ENCODE data around the gene ERI3.

The ERI3 gene

DNA sequence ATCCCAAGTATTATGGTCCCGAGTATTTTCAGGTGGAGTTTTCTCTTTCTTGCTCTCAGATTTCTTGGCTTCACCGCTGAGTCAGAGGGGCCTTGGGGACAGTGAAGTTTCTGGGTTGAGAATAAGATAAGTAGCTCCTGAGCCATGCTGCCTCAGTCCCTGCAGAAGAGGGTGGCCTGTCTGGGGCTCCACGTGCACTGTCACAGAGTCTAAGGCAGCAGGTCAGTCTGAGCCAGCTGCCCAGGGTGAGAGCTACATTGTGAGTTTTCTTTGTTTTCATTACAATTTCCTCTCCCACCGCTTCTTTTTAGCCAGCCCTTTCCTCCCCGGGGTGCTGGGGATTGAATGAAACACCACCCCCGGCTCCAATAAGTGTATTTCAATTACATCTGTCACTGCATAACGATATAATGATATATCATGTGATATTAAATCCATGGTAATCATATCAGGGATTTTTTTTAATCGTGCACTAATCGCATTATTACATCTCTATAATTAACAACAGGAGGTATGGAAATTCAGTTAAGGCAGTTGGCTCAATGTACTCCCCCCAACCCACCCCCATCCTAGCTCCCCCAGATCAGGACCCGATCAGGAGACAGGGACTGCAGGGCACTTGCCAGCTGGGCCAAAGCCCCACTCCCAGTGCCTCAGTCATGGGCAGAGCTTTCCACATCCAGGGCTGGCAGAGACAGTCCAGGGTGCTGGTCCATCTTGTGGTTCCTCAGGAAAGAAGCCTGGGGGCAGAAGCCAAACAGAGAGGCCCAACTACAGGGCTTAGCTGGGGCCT lies 98.1 kb downstream of the ERI3 start:
- no peaks in the 10 kb centered on the region for H3K27me3 Mint-ChIP-seq (ENCODE audit: low read depth)
- H3K36me3 Mint-ChIP-seq (ENCODE audit: low read depth) = peaks cover 16% of the 10 kb centered on the region
- no peaks in the 10 kb centered on the region for H3K9me3 Mint-ChIP-seq
- no peak overlapping the region for H3K4me3 Mint-ChIP-seq
- H3K4me1 Mint-ChIP-seq = peaks cover 11% of the 10 kb centered on the region
- H3K27ac Mint-ChIP-seq = no peak overlapping the region
- TF ChIP-seq, protein P1, sequence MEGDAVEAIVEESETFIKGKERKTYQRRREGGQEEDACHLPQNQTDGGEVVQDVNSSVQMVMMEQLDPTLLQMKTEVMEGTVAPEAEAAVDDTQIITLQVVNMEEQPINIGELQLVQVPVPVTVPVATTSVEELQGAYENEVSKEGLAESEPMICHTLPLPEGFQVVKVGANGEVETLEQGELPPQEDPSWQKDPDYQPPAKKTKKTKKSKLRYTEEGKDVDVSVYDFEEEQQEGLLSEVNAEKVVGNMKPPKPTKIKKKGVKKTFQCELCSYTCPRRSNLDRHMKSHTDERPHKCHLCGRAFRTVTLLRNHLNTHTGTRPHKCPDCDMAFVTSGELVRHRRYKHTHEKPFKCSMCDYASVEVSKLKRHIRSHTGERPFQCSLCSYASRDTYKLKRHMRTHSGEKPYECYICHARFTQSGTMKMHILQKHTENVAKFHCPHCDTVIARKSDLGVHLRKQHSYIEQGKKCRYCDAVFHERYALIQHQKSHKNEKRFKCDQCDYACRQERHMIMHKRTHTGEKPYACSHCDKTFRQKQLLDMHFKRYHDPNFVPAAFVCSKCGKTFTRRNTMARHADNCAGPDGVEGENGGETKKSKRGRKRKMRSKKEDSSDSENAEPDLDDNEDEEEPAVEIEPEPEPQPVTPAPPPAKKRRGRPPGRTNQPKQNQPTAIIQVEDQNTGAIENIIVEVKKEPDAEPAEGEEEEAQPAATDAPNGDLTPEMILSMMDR (IDR thresholded peaks at IDR 0.05; ENCODE audit: unreplicated experiment in 3 of 3) = no peak

DNA sequence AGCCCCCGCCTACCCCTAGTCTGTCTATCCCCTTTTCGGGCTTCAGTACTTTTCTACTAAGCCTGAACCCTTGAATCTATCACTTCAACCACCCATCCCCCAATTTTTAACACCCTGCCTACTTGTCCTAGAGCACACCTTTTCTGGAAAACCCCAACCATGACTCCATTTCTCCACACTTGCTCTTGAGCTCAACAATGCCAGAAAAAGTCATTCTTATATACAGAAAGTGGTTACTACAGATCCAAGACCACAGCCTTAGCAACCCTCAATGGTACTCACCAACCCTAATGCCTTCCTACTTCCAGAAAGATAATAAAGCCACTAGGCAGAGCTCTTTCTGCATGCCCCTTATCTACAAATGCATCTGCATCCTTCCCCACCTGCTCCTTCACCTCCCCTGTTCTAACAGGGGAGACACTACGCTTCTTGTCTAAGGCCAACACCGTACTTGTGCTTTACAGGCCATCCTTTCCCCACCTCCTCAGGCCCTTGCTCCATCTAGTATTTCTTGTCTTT lies 100.6 kb downstream of the ERI3 start:
- Mint-ChIP-seq H3K9me3 (no peaks in the 10 kb centered on the region), H3K27ac (no peak overlapping the region), H3K36me3 (ENCODE audit: low read depth) (peaks cover 13% of the 10 kb centered on the region), H3K4me1 (peaks cover 20% of the 10 kb centered on the region), H3K27me3 (ENCODE audit: low read depth) (no peaks in the 10 kb centered on the region), H3K4me3 (no peak overlapping the region)
- TF ChIP-seq, protein P1 (IDR thresholded peaks at IDR 0.05; ENCODE audit: unreplicated experiment in 3 of 3) = no peak

DNA sequence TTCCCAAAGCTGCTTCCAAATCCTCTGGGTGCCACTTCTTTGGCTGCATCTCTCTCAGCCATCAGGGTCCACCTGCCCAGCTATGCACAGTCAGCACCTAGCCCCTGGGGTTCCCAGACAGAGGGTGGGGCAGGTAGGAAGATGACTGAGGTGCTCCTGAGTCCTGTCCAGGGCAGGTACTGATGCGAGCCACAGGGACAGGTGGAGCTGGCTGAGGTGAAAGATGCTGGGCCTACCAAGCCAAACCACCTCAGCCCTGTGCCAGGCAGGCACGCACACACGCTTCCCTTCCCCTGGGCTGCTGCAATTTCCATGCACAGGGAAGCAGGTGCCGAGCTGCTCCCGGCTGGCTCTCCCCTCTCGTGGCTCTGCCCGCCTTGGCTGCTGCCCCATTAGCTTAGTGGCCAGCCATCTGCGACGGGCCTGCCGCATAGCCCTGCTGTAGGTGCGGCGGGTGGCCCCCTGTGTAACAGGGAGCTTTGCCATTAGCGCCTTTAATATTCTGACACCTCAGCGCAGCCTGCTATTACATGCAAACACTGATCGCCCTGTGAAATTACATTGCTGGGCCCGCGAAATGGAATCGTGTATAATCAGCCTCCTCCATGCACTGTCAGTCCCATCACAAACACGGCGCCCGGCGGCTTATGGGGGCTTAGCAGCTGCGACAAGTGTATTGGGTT lies 102.9 kb downstream of the ERI3 start:
- peaks cover 9% of the 10 kb centered on the region for H3K4me1 Mint-ChIP-seq
- TF ChIP-seq, protein P1 (IDR thresholded peaks at IDR 0.05; ENCODE audit: unreplicated experiment in 3 of 3) = no peak
- no peaks in the 10 kb centered on the region for H3K9me3 Mint-ChIP-seq
- H3K27me3 Mint-ChIP-seq (ENCODE audit: low read depth) = no peaks in the 10 kb centered on the region
- H3K36me3 Mint-ChIP-seq (ENCODE audit: low read depth) = peaks cover 18% of the 10 kb centered on the region
- H3K4me3 Mint-ChIP-seq = no peak overlapping the region
- no peak overlapping the region for H3K27ac Mint-ChIP-seq

DNA sequence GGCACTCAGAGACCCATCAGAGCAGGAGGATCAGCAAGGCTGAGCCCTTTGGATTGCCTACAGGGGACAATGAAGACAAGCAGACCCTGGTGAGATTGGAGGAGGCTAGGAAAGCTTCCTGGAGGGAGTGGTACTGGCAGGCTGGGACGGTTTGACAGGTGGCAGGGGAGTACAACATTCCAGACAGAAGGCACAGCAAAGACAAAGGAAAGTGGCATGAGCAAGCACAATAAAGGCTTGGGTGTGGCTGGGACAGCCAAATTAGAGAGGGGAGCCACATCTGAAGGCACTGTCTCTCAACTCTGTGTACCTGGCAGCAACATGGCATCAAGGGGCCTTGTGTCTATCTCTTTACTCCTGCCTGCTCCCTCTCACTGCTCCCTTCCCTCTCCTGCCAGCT lies 103.6 kb downstream of the ERI3 start:
- H3K27ac Mint-ChIP-seq = no peak overlapping the region
- H3K36me3 Mint-ChIP-seq (ENCODE audit: low read depth) = peaks cover 23% of the 10 kb centered on the region

GRCh38 chr1:44250068-44250781 lies 104.8 kb downstream of the ERI3 start:
- H3K4me1 Mint-ChIP-seq = peaks cover 9% of the 10 kb centered on the region
- no peak overlapping the region for H3K4me3 Mint-ChIP-seq

More for the DNA sequence above, 103.6 kb downstream of the ERI3 start:
- TF ChIP-seq, protein P1 (IDR thresholded peaks at IDR 0.05; ENCODE audit: unreplicated experiment in 3 of 3) = no peak
- Mint-ChIP-seq H3K27me3 (ENCODE audit: low read depth) (no peaks in the 10 kb centered on the region), H3K4me3 (no peak overlapping the region), H3K4me1 (peaks cover 9% of the 10 kb centered on the region), H3K9me3 (no peaks in the 10 kb centered on the region)

More at GRCh38 chr1:44250068-44250781, 104.8 kb downstream of the ERI3 start:
- H3K9me3 Mint-ChIP-seq = no peaks in the 10 kb centered on the region
- no peak overlapping the region for H3K27ac Mint-ChIP-seq
- TF ChIP-seq, protein P1 (IDR thresholded peaks at IDR 0.05; ENCODE audit: unreplicated experiment in 3 of 3) = no peak
- no peaks in the 10 kb centered on the region for H3K27me3 Mint-ChIP-seq (ENCODE audit: low read depth)
- peaks cover 20% of the 10 kb centered on the region for H3K36me3 Mint-ChIP-seq (ENCODE audit: low read depth)

All from nephron (organoid).